K562 (cell line): Measurements from ENCODE around the gene CFAP73. TPM values are rescaled to one million over a fixed set of nuclear protein-coding genes. Genes with fewer than 3 reads are reported as not detected.

Experiments used
- ARID1B ChIP-seq: fragments of 450-650 bp; IDR thresholded peaks from 2 replicates; pipeline ENCODE4 v1.6.1; 2016; ENCODE audit warnings: antibody characterized with exemption, mild to moderate bottlenecking, inconsistent platforms
- ETV1 ChIP-seq: fragments of 450-650 bp; conservative IDR thresholded peaks from 2 replicates; pipeline ENCODE4 v1.6.1; 2016; ENCODE audit warnings: missing genetic modification characterization, control low read depth, low read depth, missing compliant biosample characterization
- FOXM1 ChIP-seq, 2 experiments: fragments of 450-650 bp in 1 of 2; sonication (generic) in 1 of 2; formaldehyde crosslinking in 1 of 2; IDR thresholded peaks; 2 replicates each; pipeline versions ENCODE4 v1.6.1 to v1.9.0; 2017 to 2022; ENCODE audit warnings: low read depth in 2 of 2, mild to moderate bottlenecking in 2 of 2, missing genetic modification reagents in 1 of 2, moderate library complexity in 1 of 2
- KDM1A ChIP-seq, 2 experiments: fragments of 450-650 bp; IDR thresholded peaks; 2 replicates each; pipeline ENCODE4 v1.6.1; 2016; ENCODE audit warnings: mild to moderate bottlenecking in 2 of 2
- MAFK ChIP-seq: IDR thresholded peaks from 2 replicates; pipeline ENCODE4 v1.6.1; 2011; ENCODE audit warnings: low read length, improper control_type of control experiment
- MYC ChIP-seq, 2 experiments: fragments of 250-450 bp in 1 of 2; sonication (Bioruptor Pico) in 1 of 2; IDR thresholded peaks; 2 replicates each; pipeline versions ENCODE4 v1.5.1 to v1.6.1; 2012 to 2021; ENCODE audit warnings: low read depth in 2 of 2, borderline replicate concordance in 1 of 2, improper control_type of control experiment in 1 of 2, low read length in 1 of 2, mild to moderate bottlenecking in 1 of 2, moderate library complexity in 1 of 2
- NCOA6 ChIP-seq: fragments of 450-650 bp; IDR thresholded peaks from 2 replicates; pipeline ENCODE4 v1.6.1; 2017; ENCODE audit warnings: mild to moderate bottlenecking
- NR3C1 ChIP-seq: sonication (generic); formaldehyde crosslinking; IDR thresholded peaks from 2 replicates; pipeline ENCODE4 v1.8.1; 2022; ENCODE audit warnings: missing genetic modification reagents
- SLC30A9 ChIP-seq: fragments of 250-450 bp; sonication (Bioruptor Pico); IDR thresholded peaks from 2 replicates; pipeline ENCODE4 v1.8.0; 2022; ENCODE audit warnings: mild to moderate bottlenecking, moderate library complexity
- polyA plus RNA-seq, 8 experiments: library from polyadenylated mRNA; depleted of rRNA in 4 of 8; stranded (reverse) in 5 of 8; unstranded in 3 of 8; fragments of >200 nt; fragmentation: Nextera tagmentation in 2 of 8; fragmentation: Illumina TruSeq in 1 of 8; extraction: Ambion mirVana in 2 of 8; extraction: Trizol in 1 of 8; gene quantifications; 2 replicates each; pipeline versions ENCODE4 v1.2.1 to v1.2.3, GENCODE V29; 2011 to 2014; ENCODE audit warnings: inconsistent platforms in 1 of 8, missing spikeins in 1 of 8
- total RNA-seq, 7 experiments: library from RNA; depleted of rRNA in 6 of 7; stranded (reverse); fragments of >200 nt in 6 of 7; fragmentation: Illumina TruSeq in 2 of 7; extraction: Trizol in 2 of 7; gene quantifications; 2 replicates each; pipeline versions ENCODE4 v1.2.1 to v1.2.3, GENCODE V29; 2011 to 2021; ENCODE audit warnings: low replicate concordance in 1 of 7
- TF ChIP-seq, protein P1 (sequence below): sonication (generic); formaldehyde crosslinking; IDR thresholded peaks from 2 replicates; pipeline ENCODE4 v1.5.0; 2020; ENCODE audit warnings: missing genetic modification reagents
- TF ChIP-seq, protein P2 (sequence below): fragments of 200-800 bp; sonication (Bioruptor generic); IDR thresholded peaks from 2 replicates; pipeline ENCODE4 v1.6.1; 2017; ENCODE audit warnings: missing genetic modification characterization, missing compliant biosample characterization
- TF ChIP-seq, protein P3 (sequence below), 2 experiments: fragments of 450-650 bp in 1 of 2; sonication (generic) in 1 of 2; formaldehyde crosslinking in 1 of 2; IDR thresholded peaks in 1 of 2; conservative IDR thresholded peaks in 1 of 2; 2 replicates each; pipeline versions ENCODE4 v1.6.1 to v1.8.1; 2016 to 2023; ENCODE audit warnings: mild to moderate bottlenecking in 2 of 2, moderate library complexity in 2 of 2, inconsistent platforms in 1 of 2, missing genetic modification reagents in 1 of 2
- TF ChIP-seq, protein P4 (sequence below): fragments of 450-650 bp; formaldehyde crosslinking; IDR thresholded peaks from 2 replicates; pipeline ENCODE4 v1.4.0; 2020; ENCODE audit warnings: mild to moderate bottlenecking

Gene CFAP73
- total and polyA plus RNA-seq, 9 of the 15 experiments (the other 6 are each of a cell fraction or from before 2014, with no cell fraction given) = not detected

DNA sequence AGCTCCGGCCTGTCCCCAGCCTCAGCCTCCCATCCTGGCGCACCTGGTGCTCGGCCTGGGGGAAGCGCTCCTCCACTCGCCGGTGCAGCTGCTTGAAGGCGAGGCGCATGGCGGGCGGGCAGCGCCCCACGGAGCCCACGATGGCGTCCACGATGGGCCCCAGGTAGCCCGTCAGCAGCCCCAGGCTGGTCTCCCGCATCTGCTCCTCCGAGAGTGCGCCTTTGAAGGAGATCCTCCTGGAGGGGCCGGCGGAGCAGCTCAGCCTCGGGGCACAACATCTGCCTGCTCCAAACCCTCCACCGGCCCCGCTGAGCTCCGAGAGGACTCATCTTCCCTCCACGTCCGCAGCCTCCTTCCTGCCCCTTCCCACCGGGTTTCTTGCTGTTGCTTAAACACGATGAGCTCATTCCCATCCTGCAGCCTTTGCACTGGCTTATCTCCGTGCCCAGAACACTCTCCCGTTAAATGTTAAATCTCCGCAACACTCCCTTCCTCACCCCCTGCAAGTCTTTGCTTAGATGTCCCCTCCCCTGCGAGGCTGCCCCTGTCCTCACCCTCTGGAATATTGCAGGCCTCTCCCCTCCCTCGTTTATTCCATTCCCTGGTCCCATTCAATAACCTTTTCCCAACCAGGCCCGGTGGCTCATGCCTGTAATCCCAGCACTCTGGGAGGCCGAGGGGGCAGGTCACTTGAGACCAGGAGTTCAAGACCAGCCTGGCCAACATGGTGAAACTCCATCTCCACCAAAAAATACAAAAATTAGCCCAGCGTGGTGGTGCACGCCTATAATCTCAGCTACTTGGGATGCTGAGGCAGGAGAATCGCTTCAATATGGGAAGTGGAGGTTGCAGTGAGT lies 37.3 kb upstream of the CFAP73 start (continued):
- TF ChIP-seq ETV1 (tag) (no peak), NR3C1 (no peak), ARID1B (peak; percentile 40), FOXM1 (IDR thresholded peaks at IDR 0.05; ENCODE audit: low read depth) (no peak), FOXM1 (CRISPR knock-in tag; IDR thresholded peaks at IDR 0.05; ENCODE audit: low read depth) (no peak), MYC (IDR thresholded peaks at IDR 0.05; ENCODE audit: low read depth, low read length) (no peak), MYC (CRISPR knock-in tag; IDR thresholded peaks at IDR 0.05; ENCODE audit: borderline replicate concordance, low read depth) (no peak), NCOA6 (no peak), KDM1A (IDR thresholded peaks at IDR 0.05) (peak in 1 of 2 experiments; percentile 31; a peak in 1 of 4 replicates), SLC30A9 (no peak), MAFK (no peak)
- TF ChIP-seq, protein P1, sequence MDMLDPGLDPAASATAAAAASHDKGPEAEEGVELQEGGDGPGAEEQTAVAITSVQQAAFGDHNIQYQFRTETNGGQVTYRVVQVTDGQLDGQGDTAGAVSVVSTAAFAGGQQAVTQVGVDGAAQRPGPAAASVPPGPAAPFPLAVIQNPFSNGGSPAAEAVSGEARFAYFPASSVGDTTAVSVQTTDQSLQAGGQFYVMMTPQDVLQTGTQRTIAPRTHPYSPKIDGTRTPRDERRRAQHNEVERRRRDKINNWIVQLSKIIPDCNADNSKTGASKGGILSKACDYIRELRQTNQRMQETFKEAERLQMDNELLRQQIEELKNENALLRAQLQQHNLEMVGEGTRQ = no peak
- TF ChIP-seq, protein P2, sequence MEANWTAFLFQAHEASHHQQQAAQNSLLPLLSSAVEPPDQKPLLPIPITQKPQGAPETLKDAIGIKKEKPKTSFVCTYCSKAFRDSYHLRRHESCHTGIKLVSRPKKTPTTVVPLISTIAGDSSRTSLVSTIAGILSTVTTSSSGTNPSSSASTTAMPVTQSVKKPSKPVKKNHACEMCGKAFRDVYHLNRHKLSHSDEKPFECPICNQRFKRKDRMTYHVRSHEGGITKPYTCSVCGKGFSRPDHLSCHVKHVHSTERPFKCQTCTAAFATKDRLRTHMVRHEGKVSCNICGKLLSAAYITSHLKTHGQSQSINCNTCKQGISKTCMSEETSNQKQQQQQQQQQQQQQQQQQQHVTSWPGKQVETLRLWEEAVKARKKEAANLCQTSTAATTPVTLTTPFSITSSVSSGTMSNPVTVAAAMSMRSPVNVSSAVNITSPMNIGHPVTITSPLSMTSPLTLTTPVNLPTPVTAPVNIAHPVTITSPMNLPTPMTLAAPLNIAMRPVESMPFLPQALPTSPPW (CRISPR knock-in tag) = no peak
- TF ChIP-seq, protein P3, sequence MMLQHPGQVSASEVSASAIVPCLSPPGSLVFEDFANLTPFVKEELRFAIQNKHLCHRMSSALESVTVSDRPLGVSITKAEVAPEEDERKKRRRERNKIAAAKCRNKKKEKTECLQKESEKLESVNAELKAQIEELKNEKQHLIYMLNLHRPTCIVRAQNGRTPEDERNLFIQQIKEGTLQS (IDR thresholded peaks at IDR 0.05) = peak; percentile 32; the same call in 1 of the 2 replicates
- TF ChIP-seq, protein P3 (CRISPR knock-in tag; conservative IDR thresholded peaks at IDR 0.05) = no peak
- TF ChIP-seq, protein P4, sequence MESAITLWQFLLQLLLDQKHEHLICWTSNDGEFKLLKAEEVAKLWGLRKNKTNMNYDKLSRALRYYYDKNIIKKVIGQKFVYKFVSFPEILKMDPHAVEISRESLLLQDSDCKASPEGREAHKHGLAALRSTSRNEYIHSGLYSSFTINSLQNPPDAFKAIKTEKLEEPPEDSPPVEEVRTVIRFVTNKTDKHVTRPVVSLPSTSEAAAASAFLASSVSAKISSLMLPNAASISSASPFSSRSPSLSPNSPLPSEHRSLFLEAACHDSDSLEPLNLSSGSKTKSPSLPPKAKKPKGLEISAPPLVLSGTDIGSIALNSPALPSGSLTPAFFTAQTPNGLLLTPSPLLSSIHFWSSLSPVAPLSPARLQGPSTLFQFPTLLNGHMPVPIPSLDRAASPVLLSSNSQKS = no peak
